BJ (cell line): ENCODE measurements around the gene DDX42. TPM values are rescaled to one million over a fixed set of nuclear protein-coding genes. Genes with fewer than 3 reads are reported as not detected.

Experiments
- CTCF ChIA-PET: fragments of 350-600 bp; formaldehyde crosslinking; extraction: SDS; loops from one replicate; lab custom pipeline; 2021; ENCODE audit warnings: antibody characterized with exemption, inconsistent platforms; lab: Yijun Ruan, JAX
- POLR2A ChIA-PET: fragments of 300-600 bp; sonication (Branson Sonifier 250); formaldehyde crosslinking; extraction: SDS; loops from one replicate; lab custom pipeline; 2021; ENCODE audit warnings: antibody characterized with exemption; lab: Charles Lee
- DNase-seq: peaks from one replicate; pipeline ENCODE4 v3.0.0-alpha.2; 2011; ENCODE audit warnings: low read depth
- H3K27me3 ChIP-seq: 2 replicates; pipeline ENCODE4 v1.6.0; 2011; ENCODE audit warnings: low read length; ENCODE audit not compliant: control insufficient read depth, insufficient read depth
- H3K36me3 ChIP-seq: 2 replicates; pipeline ENCODE4 v1.5.1; 2011; ENCODE audit warnings: low read length; ENCODE audit not compliant: control insufficient read depth, insufficient read depth
- H3K4me3 ChIP-seq: 2 replicates; pipeline ENCODE4 v1.5.1; 2011; ENCODE audit warnings: low read depth, mild to moderate bottlenecking, control low read depth, low read length
- CTCF ChIP-seq: IDR thresholded peaks from 2 replicates; pipeline ENCODE4 v1.5.1; 2011; ENCODE audit warnings: low read depth, mild to moderate bottlenecking, control low read depth, inconsistent platforms, low read length, moderate library complexity; ENCODE audit not compliant: insufficient read depth
- polyA plus RNA-seq: library from polyadenylated mRNA; depleted of rRNA; stranded (reverse); fragments of >200 nt; gene quantifications from 2 replicates; pipeline ENCODE4 v1.2.3, GENCODE V29; 2011

Gene DDX42
- polyA plus RNA-seq, 1 experiment: 56.3 TPM

DNA sequence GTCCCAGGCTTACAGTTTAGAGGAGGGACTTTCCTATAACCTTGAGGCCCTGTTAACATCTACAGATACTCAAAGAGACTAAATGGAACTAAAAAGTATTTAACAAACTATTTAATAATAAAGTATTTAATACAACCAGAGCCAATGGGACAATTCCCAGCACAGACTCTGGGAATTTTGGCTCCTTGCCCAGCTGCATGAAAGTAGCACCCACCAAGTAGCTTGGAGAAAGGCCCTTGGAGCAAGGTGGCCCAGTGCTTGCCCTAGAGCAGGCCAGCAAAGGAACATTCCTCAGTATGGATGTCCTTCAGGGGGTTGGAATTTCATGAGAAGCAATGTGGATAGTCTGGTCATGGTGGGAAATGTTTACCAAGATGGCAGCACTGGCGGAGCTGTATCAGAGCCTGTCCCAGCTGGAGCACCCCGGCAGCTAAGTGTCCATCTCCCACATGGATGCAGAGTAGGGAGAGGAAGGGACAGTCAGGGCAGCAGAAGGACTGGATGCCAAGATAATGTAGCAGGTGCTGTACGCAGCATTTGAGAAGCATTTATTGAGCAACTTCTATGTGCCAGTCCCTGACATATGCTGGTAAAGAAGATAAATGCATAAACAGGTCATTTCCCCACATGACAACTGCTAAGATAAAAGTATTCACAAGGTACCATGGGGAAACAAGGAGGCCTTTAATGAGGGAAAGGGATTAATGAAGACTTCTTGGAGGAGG is 73.7 kb downstream of the DDX42 start:
- no peak for TF ChIP-seq CTCF
- H3K4me3 ChIP-seq: no peak overlapping the region
- POLR2A ChIA-PET: no interaction called here
- no peak for DNase-seq
- H3K27me3 ChIP-seq: peaks cover 2% of the 10 kb centered on the region
- H3K36me3 ChIP-seq: no peaks in the 10 kb centered on the region
- CTCF ChIA-PET: interaction anchor here (1.0 to 4.0 kb wide), 4 partner anchors 7 to 41 kb away, joined by 3 to 36 read pairs (median 17); no protein-coding TSS in a partner anchor

GRCh38 chr17:63848834-63849689 is 75.1 kb downstream of the DDX42 start:
- ChIA-PET CTCF (interaction anchor here (0.6 to 4.0 kb wide), 12 partner anchors 11 to 447 kb away, joined by 3 to 36 read pairs (median 3); no protein-coding TSS in a partner anchor), POLR2A (no interaction called here)
- DNase-seq: no peak
- H3K4me3 ChIP-seq: peak overlapping the region; percentile 32
- H3K36me3 ChIP-seq: no peaks in the 10 kb centered on the region
- H3K27me3 ChIP-seq: peaks cover 3% of the 10 kb centered on the region
- TF ChIP-seq CTCF: peak; percentile 74

DNA sequence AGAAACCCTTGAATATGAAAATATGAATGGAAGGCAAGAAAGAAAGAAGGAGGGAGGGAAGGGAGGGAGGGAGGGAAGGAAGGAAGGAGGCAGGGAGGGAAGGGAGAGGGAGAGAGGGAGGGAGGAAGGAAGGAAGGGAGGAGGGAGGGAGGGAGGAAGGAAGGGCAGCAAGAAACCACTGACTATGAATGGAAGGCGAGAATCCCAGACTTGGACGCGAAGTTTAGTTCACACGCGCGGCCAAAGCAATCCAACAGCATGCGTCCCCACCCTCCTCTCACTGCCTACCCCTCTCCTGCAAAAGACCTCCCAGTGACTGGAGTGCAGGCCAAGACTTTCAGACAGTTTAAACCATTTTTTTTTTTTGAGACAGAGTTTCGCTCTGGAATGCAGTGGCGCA is 76.4 kb downstream of the DDX42 start:
- CTCF ChIA-PET: interaction anchor here (1.4 kb wide), 1 partner anchor 15 kb away, joined by 6 read pairs; no protein-coding TSS in a partner anchor
- TF ChIP-seq CTCF: no peak
- Histone ChIP-seq H3K4me3 (no peak overlapping the region), H3K27me3 (peaks cover 6% of the 10 kb centered on the region), H3K36me3 (no peaks in the 10 kb centered on the region)
- POLR2A ChIA-PET: no interaction called here
- no peak for DNase-seq

GRCh38 chr17:63853260-63853659 is 79.3 kb downstream of the DDX42 start:
- H3K27me3 ChIP-seq: peaks cover 7% of the 10 kb centered on the region
- DNase-seq: no peak
- H3K36me3 ChIP-seq: no peaks in the 10 kb centered on the region
- TF ChIP-seq CTCF: no peak
- ChIA-PET POLR2A (no interaction called here), CTCF (interaction anchor here (0.7 to 4.7 kb wide), 2 partner anchors 9 to 12 kb away, joined by 4 to 28 read pairs; no protein-coding TSS in a partner anchor)
- H3K4me3 ChIP-seq: no peak overlapping the region

- CTCF ChIA-PET: interaction anchor here (1.0 to 4.7 kb wide), 4 partner anchors 8 to 27 kb away, joined by 3 to 28 read pairs (median 5); partner anchors contain the start of gene GH2
- POLR2A ChIA-PET: no interaction called here
- no peak overlapping the region for H3K4me3 ChIP-seq
- DNase-seq: no peak
- TF ChIP-seq CTCF: no peak
- peaks cover 10% of the 10 kb centered on the region for H3K27me3 ChIP-seq
- no peaks in the 10 kb centered on the region for H3K36me3 ChIP-seq
Observed at GRCh38 chr17:63854709-63855108, 80.7 kb downstream of the DDX42 start.
